HepG2 (cell line): ENCODE results near the gene GPR156. TPM values are rescaled to one million over a fixed set of nuclear protein-coding genes. Genes with fewer than 3 reads are reported as not detected.

Experiments used
- AGO2 ChIP-seq: fragments of 200-400 bp; formaldehyde crosslinking; optimal IDR thresholded peaks from 2 replicates; pipeline ENCODE3; 2017; ENCODE audit warnings: mild to moderate bottlenecking, low read depth, low read length, moderate library complexity
- ATAD3A ChIP-seq: sonication (generic); formaldehyde crosslinking; IDR thresholded peaks from 2 replicates; pipeline ENCODE4 v1.4.0; 2020; ENCODE audit warnings: missing genetic modification reagents
- BATF2 ChIP-seq: sonication (generic); formaldehyde crosslinking; IDR thresholded peaks from 2 replicates; pipeline ENCODE4 v1.8.0; 2022; ENCODE audit warnings: mild to moderate bottlenecking, missing genetic modification reagents, moderate library complexity
- EED ChIP-seq: sonication (generic); formaldehyde crosslinking; IDR thresholded peaks from 2 replicates; pipeline ENCODE4 v1.5.0; 2020; ENCODE audit warnings: mild to moderate bottlenecking, missing genetic modification reagents
- FOXO1 ChIP-seq: sonication (generic); formaldehyde crosslinking; IDR thresholded peaks from 2 replicates; pipeline ENCODE4 v1.4.0; 2020; ENCODE audit warnings: missing genetic modification reagents
- GZF1 ChIP-seq: sonication (generic); formaldehyde crosslinking; IDR thresholded peaks from 2 replicates; pipeline ENCODE4 v1.5.1; 2020; ENCODE audit warnings: mild to moderate bottlenecking, missing genetic modification reagents
- ISL2 ChIP-seq: sonication (generic); formaldehyde crosslinking; IDR thresholded peaks from 2 replicates; pipeline ENCODE4 v1.5.0; 2020; ENCODE audit warnings: missing genetic modification reagents
- MXD1 ChIP-seq: sonication (generic); formaldehyde crosslinking; IDR thresholded peaks from 2 replicates; pipeline ENCODE4 v1.4.0; 2020; ENCODE audit warnings: mild to moderate bottlenecking, missing genetic modification reagents
- PLRG1 ChIP-seq: fragments of 450-650 bp; conservative IDR thresholded peaks from 2 replicates; pipeline ENCODE4 v1.6.1; 2016
- RFX3 ChIP-seq: IDR thresholded peaks from 2 replicates; pipeline ENCODE4 v1.6.1; 2016; ENCODE audit warnings: missing biosample characterization, missing genetic modification reagents
- SMC3 ChIP-seq: IDR thresholded peaks from 2 replicates; pipeline ENCODE4 v1.6.1; 2011; ENCODE audit warnings: low read length, improper control_type of control experiment
- SRSF4 ChIP-seq: fragments of 200-400 bp; formaldehyde crosslinking; IDR thresholded peaks from one replicate; pipeline ENCODE4 v1.6.1; 2018; ENCODE audit warnings: mild to moderate bottlenecking, low read depth, low read length, moderate library complexity; ENCODE audit not compliant: poor library complexity, severe bottlenecking
- U2AF2 ChIP-seq: fragments of 200-400 bp; formaldehyde crosslinking; IDR thresholded peaks from 2 replicates; pipeline ENCODE4 v1.6.1; 2017; ENCODE audit warnings: low read depth, mild to moderate bottlenecking, low read length
- XRCC5 ChIP-seq: fragments of 200-400 bp; formaldehyde crosslinking; optimal IDR thresholded peaks from 2 replicates; pipeline ENCODE3; 2017; ENCODE audit warnings: mild to moderate bottlenecking, low read length
- ZBTB21 ChIP-seq: sonication (generic); formaldehyde crosslinking; IDR thresholded peaks from 2 replicates; pipeline ENCODE4 v1.4.0; 2020; ENCODE audit warnings: missing genetic modification reagents
- ZFP36 ChIP-seq: fragments of 150-350 bp; IDR thresholded peaks from 2 replicates; pipeline ENCODE4 v1.6.1; 2018; ENCODE audit warnings: borderline replicate concordance, low read length, low read depth; ENCODE audit not compliant: partially characterized antibody
- ZIK1 ChIP-seq: sonication (generic); formaldehyde crosslinking; IDR thresholded peaks from 2 replicates; pipeline ENCODE4 v1.5.0; 2020; ENCODE audit warnings: mild to moderate bottlenecking, low read depth, missing genetic modification reagents, borderline replicate concordance
- ZNF251 ChIP-seq: sonication (generic); formaldehyde crosslinking; IDR thresholded peaks from 2 replicates; pipeline ENCODE4 v1.9.0; 2021; ENCODE audit warnings: mild to moderate bottlenecking, missing genetic modification reagents
- ZNF317 ChIP-seq: sonication (generic); formaldehyde crosslinking; IDR thresholded peaks from 2 replicates; pipeline ENCODE4 v1.5.0; 2020; ENCODE audit warnings: mild to moderate bottlenecking, missing genetic modification reagents
- ZNF431 ChIP-seq: sonication (generic); formaldehyde crosslinking; IDR thresholded peaks from 2 replicates; pipeline ENCODE4 v1.9.0; 2022; ENCODE audit warnings: missing genetic modification reagents, low read depth, mild to moderate bottlenecking, borderline replicate concordance
- ZNF619 ChIP-seq: sonication (generic); formaldehyde crosslinking; IDR thresholded peaks from 2 replicates; pipeline ENCODE4 v1.4.0; 2020; ENCODE audit warnings: mild to moderate bottlenecking, missing genetic modification reagents
- ZNF749 ChIP-seq: sonication (generic); formaldehyde crosslinking; IDR thresholded peaks from 2 replicates; pipeline ENCODE4 v1.8.0; 2022; ENCODE audit warnings: mild to moderate bottlenecking, missing genetic modification reagents, moderate library complexity, borderline replicate concordance
- ZNF782 ChIP-seq: sonication (generic); formaldehyde crosslinking; IDR thresholded peaks from 2 replicates; pipeline ENCODE4 v1.4.0; 2020; ENCODE audit warnings: missing genetic modification reagents, mild to moderate bottlenecking, borderline replicate concordance
- ZNF83 ChIP-seq: sonication (generic); formaldehyde crosslinking; IDR thresholded peaks from 2 replicates; pipeline ENCODE4 v1.4.0; 2020; ENCODE audit warnings: missing genetic modification reagents, mild to moderate bottlenecking, borderline replicate concordance
- ZSCAN25 ChIP-seq: sonication (generic); formaldehyde crosslinking; IDR thresholded peaks from 2 replicates; pipeline ENCODE4 v1.8.0; 2022; ENCODE audit warnings: mild to moderate bottlenecking, missing genetic modification reagents
- ZSCAN9 ChIP-seq: IDR thresholded peaks from 2 replicates; pipeline ENCODE4 v1.6.1; 2016; ENCODE audit warnings: borderline replicate concordance
- polyA plus RNA-seq, 8 experiments: library from polyadenylated mRNA; depleted of rRNA in 3 of 8; stranded (reverse) in 7 of 8; unstranded in 1 of 8; fragments of >200 nt; fragmentation: Illumina TruSeq in 4 of 8; extraction: Trizol in 4 of 8; gene quantifications; 2 replicates each; pipeline versions ENCODE4 v1.2.1 to v1.2.3, GENCODE V29; 2011 to 2016; ENCODE audit warnings: low read depth in 4 of 8, missing spikeins in 1 of 8, mixed read lengths in 1 of 8; ENCODE audit not compliant: insufficient read depth in 1 of 8
- total RNA-seq, 5 experiments: library from RNA; depleted of rRNA; stranded (reverse); fragments of >200 nt; fragmentation: Illumina TruSeq; extraction: Trizol; gene quantifications; 2 replicates each; pipeline ENCODE4 v1.2.3, GENCODE V29; 2016; ENCODE audit warnings: low read depth in 1 of 5
- TF ChIP-seq, protein P1 (sequence below): sonication (generic); formaldehyde crosslinking; IDR thresholded peaks from 2 replicates; pipeline ENCODE4 v1.4.0; 2020; ENCODE audit warnings: missing genetic modification reagents, borderline replicate concordance
- TF ChIP-seq, protein P2 (sequence below): sonication (generic); formaldehyde crosslinking; IDR thresholded peaks from 2 replicates; pipeline ENCODE4 v1.4.0; 2020; ENCODE audit warnings: missing genetic modification reagents

GPR156 gene
- total and polyA plus RNA-seq, 2 of the 13 experiments (the other 11 are each of a cell fraction or from before 2014, with no cell fraction given), result not detected

DNA sequence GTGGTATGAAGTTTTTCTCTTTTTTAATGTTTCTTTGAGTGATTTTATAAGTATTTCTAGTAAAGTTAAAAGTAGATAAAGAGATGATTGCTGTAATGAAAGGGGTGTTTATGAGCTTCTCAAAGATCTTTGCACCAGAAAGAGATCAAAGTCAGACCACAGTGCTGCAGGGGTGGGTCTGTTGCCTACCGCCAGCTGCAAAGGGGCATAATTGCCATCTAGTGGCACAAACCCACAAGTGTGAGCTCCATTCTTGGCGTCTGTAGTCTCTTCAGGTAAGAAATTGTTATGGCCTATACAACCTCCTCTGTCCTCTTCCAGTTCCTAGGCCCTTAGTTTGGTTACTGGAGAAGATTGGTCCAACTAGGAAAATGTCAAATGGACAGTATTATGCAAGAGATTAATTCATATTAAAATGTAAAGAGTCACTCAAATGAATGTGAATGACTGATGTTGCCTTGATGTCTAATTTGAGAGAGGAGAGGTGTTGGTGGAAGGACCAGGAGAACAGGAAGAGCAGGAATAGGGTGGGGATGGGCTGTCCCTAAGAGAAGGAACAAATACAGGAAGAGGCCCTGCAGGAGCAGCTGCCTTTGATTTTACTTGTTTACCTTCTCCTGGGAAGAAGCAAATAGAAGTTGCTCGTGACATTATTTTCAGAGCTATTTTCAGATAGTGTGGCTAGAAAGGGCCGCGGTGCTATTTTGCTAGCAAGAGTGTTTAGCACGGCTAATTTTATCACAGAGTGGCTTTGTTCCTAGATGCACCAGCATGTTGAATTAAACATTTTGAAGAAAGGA is 137.8 kb downstream of the GPR156 start (continued):
- TF ChIP-seq BATF2, result no peak
- TF ChIP-seq FOXO1, result peak; percentile 18; the same call in 1 of the 2 replicates
- TF ChIP-seq SRSF4, result no peak
- no peak for TF ChIP-seq ZNF782
- no peak for TF ChIP-seq PLRG1
- peak; percentile 64 for TF ChIP-seq SMC3
- TF ChIP-seq, protein P1, sequence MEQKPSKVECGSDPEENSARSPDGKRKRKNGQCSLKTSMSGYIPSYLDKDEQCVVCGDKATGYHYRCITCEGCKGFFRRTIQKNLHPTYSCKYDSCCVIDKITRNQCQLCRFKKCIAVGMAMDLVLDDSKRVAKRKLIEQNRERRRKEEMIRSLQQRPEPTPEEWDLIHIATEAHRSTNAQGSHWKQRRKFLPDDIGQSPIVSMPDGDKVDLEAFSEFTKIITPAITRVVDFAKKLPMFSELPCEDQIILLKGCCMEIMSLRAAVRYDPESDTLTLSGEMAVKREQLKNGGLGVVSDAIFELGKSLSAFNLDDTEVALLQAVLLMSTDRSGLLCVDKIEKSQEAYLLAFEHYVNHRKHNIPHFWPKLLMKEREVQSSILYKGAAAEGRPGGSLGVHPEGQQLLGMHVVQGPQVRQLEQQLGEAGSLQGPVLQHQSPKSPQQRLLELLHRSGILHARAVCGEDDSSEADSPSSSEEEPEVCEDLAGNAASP (CRISPR knock-in tag), result no peak
- no peak for TF ChIP-seq U2AF2
- TF ChIP-seq RFX3, result no peak
- TF ChIP-seq MXD1 (CRISPR knock-in tag), result no peak
- TF ChIP-seq ZNF83 (CRISPR knock-in tag), result no peak
- TF ChIP-seq, protein P2, sequence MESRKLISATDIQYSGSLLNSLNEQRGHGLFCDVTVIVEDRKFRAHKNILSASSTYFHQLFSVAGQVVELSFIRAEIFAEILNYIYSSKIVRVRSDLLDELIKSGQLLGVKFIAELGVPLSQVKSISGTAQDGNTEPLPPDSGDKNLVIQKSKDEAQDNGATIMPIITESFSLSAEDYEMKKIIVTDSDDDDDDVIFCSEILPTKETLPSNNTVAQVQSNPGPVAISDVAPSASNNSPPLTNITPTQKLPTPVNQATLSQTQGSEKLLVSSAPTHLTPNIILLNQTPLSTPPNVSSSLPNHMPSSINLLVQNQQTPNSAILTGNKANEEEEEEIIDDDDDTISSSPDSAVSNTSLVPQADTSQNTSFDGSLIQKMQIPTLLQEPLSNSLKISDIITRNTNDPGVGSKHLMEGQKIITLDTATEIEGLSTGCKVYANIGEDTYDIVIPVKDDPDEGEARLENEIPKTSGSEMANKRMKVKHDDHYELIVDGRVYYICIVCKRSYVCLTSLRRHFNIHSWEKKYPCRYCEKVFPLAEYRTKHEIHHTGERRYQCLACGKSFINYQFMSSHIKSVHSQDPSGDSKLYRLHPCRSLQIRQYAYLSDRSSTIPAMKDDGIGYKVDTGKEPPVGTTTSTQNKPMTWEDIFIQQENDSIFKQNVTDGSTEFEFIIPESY (CRISPR knock-in tag), result 0 out of 2 replicates have a peak, but pooled peaks have one; percentile 9
- TF ChIP-seq ZIK1, result no peak
- no peak for TF ChIP-seq ISL2 (CRISPR knock-in tag)
- TF ChIP-seq XRCC5, result peak; percentile 44
- no peak for TF ChIP-seq AGO2
- TF ChIP-seq ZNF619 (CRISPR knock-in tag), result no peak
- TF ChIP-seq ATAD3A (CRISPR knock-in tag), result no peak
- TF ChIP-seq ZNF251 (CRISPR knock-in tag), result no peak
- TF ChIP-seq ZNF317 (CRISPR knock-in tag), result 0 out of 2 replicates have a peak, but pooled peaks have one; percentile 12
- TF ChIP-seq ZSCAN9 (CRISPR knock-in tag), result no peak
- TF ChIP-seq EED (CRISPR knock-in tag), result no peak
- TF ChIP-seq ZNF749, result no peak
- TF ChIP-seq ZNF431 (CRISPR knock-in tag), result no peak
- peak; percentile 77 for TF ChIP-seq ZSCAN25
- no peak for TF ChIP-seq ZBTB21 (CRISPR knock-in tag)
- no peak for TF ChIP-seq GZF1 (CRISPR knock-in tag)
- no peak for TF ChIP-seq ZFP36
